Measurements from ENCODE around the gene ABCC3. TPM values are rescaled to one million over a fixed set of nuclear protein-coding genes. Genes with fewer than 3 reads are reported as not detected.
A peak's percentile ranks its signal among the peaks of the same experiment; 100 is the strongest.

ABCC3 gene
- total and polyA plus RNA-seq, 9 of the 15 experiments (the other 6 are each of a cell fraction or from before 2014, with no cell fraction given), result 0.03 to 1.6 (median 0.42) TPM; not detected in 5

- TF ChIP-seq, protein P1, sequence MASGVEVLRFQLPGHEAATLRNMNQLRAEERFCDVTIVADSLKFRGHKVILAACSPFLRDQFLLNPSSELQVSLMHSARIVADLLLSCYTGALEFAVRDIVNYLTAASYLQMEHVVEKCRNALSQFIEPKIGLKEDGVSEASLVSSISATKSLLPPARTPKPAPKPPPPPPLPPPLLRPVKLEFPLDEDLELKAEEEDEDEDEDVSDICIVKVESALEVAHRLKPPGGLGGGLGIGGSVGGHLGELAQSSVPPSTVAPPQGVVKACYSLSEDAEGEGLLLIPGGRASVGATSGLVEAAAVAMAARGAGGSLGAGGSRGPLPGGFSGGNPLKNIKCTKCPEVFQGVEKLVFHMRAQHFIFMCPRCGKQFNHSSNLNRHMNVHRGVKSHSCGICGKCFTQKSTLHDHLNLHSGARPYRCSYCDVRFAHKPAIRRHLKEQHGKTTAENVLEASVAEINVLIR (CRISPR knock-in tag; IDR thresholded peaks at IDR 0.05), result no peak
- TF ChIP-seq TCF7L2 (IDR thresholded peaks at IDR 0.05; ENCODE audit: low read depth, low read length) (no peak), MED1 (CRISPR knock-in tag; IDR thresholded peaks at IDR 0.05; ENCODE audit: borderline replicate concordance) (no peak), ZFX (CRISPR knock-in tag; IDR thresholded peaks at IDR 0.05) (no peak), ARNT (IDR thresholded peaks at IDR 0.05) (peak in 1 of 2 experiments; percentile 90; a peak in 2 of 4 replicates), ZNF586 (CRISPR knock-in tag; conservative IDR thresholded peaks at IDR 0.05) (no peak), RAD51 (IDR thresholded peaks at IDR 0.05; ENCODE audit: borderline replicate concordance, low read depth) (no peak; the same call in 1 of the 2 replicates)
- TF ChIP-seq, protein P2, sequence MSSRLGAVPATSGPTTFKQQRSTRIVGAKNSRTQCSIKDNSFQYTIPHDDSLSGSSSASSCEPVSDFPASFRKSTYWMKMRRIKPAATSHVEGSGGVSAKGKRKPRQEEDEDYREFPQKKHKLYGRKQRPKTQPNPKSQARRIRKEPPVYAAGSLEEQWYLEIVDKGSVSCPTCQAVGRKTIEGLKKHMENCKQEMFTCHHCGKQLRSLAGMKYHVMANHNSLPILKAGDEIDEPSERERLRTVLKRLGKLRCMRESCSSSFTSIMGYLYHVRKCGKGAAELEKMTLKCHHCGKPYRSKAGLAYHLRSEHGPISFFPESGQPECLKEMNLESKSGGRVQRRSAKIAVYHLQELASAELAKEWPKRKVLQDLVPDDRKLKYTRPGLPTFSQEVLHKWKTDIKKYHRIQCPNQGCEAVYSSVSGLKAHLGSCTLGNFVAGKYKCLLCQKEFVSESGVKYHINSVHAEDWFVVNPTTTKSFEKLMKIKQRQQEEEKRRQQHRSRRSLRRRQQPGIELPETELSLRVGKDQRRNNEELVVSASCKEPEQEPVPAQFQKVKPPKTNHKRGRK (tag; IDR thresholded peaks at IDR 0.05), result no peak
- TF ChIP-seq, protein P3, sequence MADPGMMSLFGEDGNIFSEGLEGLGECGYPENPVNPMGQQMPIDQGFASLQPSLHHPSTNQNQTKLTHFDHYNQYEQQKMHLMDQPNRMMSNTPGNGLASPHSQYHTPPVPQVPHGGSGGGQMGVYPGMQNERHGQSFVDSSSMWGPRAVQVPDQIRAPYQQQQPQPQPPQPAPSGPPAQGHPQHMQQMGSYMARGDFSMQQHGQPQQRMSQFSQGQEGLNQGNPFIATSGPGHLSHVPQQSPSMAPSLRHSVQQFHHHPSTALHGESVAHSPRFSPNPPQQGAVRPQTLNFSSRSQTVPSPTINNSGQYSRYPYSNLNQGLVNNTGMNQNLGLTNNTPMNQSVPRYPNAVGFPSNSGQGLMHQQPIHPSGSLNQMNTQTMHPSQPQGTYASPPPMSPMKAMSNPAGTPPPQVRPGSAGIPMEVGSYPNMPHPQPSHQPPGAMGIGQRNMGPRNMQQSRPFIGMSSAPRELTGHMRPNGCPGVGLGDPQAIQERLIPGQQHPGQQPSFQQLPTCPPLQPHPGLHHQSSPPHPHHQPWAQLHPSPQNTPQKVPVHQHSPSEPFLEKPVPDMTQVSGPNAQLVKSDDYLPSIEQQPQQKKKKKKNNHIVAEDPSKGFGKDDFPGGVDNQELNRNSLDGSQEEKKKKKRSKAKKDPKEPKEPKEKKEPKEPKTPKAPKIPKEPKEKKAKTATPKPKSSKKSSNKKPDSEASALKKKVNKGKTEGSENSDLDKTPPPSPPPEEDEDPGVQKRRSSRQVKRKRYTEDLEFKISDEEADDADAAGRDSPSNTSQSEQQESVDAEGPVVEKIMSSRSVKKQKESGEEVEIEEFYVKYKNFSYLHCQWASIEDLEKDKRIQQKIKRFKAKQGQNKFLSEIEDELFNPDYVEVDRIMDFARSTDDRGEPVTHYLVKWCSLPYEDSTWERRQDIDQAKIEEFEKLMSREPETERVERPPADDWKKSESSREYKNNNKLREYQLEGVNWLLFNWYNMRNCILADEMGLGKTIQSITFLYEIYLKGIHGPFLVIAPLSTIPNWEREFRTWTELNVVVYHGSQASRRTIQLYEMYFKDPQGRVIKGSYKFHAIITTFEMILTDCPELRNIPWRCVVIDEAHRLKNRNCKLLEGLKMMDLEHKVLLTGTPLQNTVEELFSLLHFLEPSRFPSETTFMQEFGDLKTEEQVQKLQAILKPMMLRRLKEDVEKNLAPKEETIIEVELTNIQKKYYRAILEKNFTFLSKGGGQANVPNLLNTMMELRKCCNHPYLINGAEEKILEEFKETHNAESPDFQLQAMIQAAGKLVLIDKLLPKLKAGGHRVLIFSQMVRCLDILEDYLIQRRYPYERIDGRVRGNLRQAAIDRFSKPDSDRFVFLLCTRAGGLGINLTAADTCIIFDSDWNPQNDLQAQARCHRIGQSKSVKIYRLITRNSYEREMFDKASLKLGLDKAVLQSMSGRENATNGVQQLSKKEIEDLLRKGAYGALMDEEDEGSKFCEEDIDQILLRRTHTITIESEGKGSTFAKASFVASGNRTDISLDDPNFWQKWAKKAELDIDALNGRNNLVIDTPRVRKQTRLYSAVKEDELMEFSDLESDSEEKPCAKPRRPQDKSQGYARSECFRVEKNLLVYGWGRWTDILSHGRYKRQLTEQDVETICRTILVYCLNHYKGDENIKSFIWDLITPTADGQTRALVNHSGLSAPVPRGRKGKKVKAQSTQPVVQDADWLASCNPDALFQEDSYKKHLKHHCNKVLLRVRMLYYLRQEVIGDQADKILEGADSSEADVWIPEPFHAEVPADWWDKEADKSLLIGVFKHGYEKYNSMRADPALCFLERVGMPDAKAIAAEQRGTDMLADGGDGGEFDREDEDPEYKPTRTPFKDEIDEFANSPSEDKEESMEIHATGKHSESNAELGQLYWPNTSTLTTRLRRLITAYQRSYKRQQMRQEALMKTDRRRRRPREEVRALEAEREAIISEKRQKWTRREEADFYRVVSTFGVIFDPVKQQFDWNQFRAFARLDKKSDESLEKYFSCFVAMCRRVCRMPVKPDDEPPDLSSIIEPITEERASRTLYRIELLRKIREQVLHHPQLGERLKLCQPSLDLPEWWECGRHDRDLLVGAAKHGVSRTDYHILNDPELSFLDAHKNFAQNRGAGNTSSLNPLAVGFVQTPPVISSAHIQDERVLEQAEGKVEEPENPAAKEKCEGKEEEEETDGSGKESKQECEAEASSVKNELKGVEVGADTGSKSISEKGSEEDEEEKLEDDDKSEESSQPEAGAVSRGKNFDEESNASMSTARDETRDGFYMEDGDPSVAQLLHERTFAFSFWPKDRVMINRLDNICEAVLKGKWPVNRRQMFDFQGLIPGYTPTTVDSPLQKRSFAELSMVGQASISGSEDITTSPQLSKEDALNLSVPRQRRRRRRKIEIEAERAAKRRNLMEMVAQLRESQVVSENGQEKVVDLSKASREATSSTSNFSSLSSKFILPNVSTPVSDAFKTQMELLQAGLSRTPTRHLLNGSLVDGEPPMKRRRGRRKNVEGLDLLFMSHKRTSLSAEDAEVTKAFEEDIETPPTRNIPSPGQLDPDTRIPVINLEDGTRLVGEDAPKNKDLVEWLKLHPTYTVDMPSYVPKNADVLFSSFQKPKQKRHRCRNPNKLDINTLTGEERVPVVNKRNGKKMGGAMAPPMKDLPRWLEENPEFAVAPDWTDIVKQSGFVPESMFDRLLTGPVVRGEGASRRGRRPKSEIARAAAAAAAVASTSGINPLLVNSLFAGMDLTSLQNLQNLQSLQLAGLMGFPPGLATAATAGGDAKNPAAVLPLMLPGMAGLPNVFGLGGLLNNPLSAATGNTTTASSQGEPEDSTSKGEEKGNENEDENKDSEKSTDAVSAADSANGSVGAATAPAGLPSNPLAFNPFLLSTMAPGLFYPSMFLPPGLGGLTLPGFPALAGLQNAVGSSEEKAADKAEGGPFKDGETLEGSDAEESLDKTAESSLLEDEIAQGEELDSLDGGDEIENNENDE (IDR thresholded peaks at IDR 0.05; ENCODE audit: low read depth, low read length), result no peak
- TF ChIP-seq, protein P4, sequence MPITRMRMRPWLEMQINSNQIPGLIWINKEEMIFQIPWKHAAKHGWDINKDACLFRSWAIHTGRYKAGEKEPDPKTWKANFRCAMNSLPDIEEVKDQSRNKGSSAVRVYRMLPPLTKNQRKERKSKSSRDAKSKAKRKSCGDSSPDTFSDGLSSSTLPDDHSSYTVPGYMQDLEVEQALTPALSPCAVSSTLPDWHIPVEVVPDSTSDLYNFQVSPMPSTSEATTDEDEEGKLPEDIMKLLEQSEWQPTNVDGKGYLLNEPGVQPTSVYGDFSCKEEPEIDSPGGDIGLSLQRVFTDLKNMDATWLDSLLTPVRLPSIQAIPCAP (CRISPR knock-in tag; IDR thresholded peaks at IDR 0.05; ENCODE audit: borderline replicate concordance), result no peak
- TF ChIP-seq, protein P5, sequence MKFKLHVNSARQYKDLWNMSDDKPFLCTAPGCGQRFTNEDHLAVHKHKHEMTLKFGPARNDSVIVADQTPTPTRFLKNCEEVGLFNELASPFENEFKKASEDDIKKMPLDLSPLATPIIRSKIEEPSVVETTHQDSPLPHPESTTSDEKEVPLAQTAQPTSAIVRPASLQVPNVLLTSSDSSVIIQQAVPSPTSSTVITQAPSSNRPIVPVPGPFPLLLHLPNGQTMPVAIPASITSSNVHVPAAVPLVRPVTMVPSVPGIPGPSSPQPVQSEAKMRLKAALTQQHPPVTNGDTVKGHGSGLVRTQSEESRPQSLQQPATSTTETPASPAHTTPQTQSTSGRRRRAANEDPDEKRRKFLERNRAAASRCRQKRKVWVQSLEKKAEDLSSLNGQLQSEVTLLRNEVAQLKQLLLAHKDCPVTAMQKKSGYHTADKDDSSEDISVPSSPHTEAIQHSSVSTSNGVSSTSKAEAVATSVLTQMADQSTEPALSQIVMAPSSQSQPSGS (CRISPR knock-in tag; IDR thresholded peaks at IDR 0.05), result no peak
Observed at GRCh38 chr17:50661795-50662391, 27.2 kb downstream of the ABCC3 start (continued).
